ENCODE results near the gene MRPL54. TPM values are rescaled to one million over a fixed set of nuclear protein-coding genes. Genes with fewer than 3 reads are reported as not detected.

MRPL54 gene
- polyA plus RNA-seq, 1 donor (not counting 4 experiments of a cell fraction or from before 2014, with no cell fraction given), result 27.0 TPM

GRCh38 chr19:3732108-3732507 is 30.4 kb upstream of the MRPL54 start:
- TF ChIP-seq, protein P1, sequence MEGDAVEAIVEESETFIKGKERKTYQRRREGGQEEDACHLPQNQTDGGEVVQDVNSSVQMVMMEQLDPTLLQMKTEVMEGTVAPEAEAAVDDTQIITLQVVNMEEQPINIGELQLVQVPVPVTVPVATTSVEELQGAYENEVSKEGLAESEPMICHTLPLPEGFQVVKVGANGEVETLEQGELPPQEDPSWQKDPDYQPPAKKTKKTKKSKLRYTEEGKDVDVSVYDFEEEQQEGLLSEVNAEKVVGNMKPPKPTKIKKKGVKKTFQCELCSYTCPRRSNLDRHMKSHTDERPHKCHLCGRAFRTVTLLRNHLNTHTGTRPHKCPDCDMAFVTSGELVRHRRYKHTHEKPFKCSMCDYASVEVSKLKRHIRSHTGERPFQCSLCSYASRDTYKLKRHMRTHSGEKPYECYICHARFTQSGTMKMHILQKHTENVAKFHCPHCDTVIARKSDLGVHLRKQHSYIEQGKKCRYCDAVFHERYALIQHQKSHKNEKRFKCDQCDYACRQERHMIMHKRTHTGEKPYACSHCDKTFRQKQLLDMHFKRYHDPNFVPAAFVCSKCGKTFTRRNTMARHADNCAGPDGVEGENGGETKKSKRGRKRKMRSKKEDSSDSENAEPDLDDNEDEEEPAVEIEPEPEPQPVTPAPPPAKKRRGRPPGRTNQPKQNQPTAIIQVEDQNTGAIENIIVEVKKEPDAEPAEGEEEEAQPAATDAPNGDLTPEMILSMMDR (optimal IDR thresholded peaks at IDR 0.05 in 1 of 3, IDR thresholded peaks at IDR 0.05 in 1 of 3, conservative IDR thresholded peaks at IDR 0.05 in 1 of 3; ENCODE audit: extremely low read depth in 1 of 3, insufficient read depth in 2 of 3, low read length in 3 of 3), result no peak
- no peak for TF ChIP-seq EZH2 (IDR thresholded peaks at IDR 0.05; ENCODE audit: low read length)
- Histone ChIP-seq H3K27me3 (ENCODE audit: control insufficient read depth, extremely low read depth, insufficient read depth, low read length) (peaks cover 3% of the 10 kb centered on the region), H3K9me3 (ENCODE audit: control insufficient read depth, low read depth, low read length) (no peaks in the 10 kb centered on the region), H3K4me3 (ENCODE audit: control insufficient read depth in 2 of 3, extremely low read depth in 1 of 3, insufficient read depth in 2 of 3, low read depth in 1 of 3, low read length in 3 of 3) (no peak overlapping the region), H2AFZ (ENCODE audit: control insufficient read depth, low read length) (no peak overlapping the region), H3K79me2 (ENCODE audit: control insufficient read depth, insufficient read depth, low read length) (no peaks in the 10 kb centered on the region), H4K20me1 (ENCODE audit: control insufficient read depth, extremely low read depth, insufficient read depth, low read length) (no peaks in the 10 kb centered on the region), H3K9ac (ENCODE audit: control insufficient read depth, extremely low read depth, insufficient read depth, low read length) (no peak overlapping the region), H3K27ac (ENCODE audit: control insufficient read depth, insufficient read depth, low read length) (no peak overlapping the region), H3K36me3 (ENCODE audit: control insufficient read depth in 2 of 2, extremely low read depth in 1 of 2, insufficient read depth in 2 of 2, low read length in 2 of 2) (no peaks in the 10 kb centered on the region), H3K4me2 (ENCODE audit: control insufficient read depth, extremely low read depth, insufficient read depth, low read depth, low read length) (no peak overlapping the region), H3K9me1 (ENCODE audit: control insufficient read depth, extremely low read depth, insufficient read depth, low read length) (no peaks in the 10 kb centered on the region), H3K4me1 (ENCODE audit: control insufficient read depth, extremely low read depth, insufficient read depth, low read length) (no peaks in the 10 kb centered on the region)
- DNase-seq (ENCODE audit: low read depth, low spot score), result no peak
- dilution Hi-C loops (cut with MboI; ENCODE audit: extremely low pct_ligation_motif_present, low sequenced_read_pairs), result no loop called here
- no peak for FAIRE-seq

GRCh38 chr19:3733549-3734309 is 28.8 kb upstream of the MRPL54 start:
- Histone ChIP-seq H3K4me1 (ENCODE audit: control insufficient read depth, extremely low read depth, insufficient read depth, low read length) (no peaks in the 10 kb centered on the region), H3K9me3 (ENCODE audit: control insufficient read depth, low read depth, low read length) (no peaks in the 10 kb centered on the region), H4K20me1 (ENCODE audit: control insufficient read depth, extremely low read depth, insufficient read depth, low read length) (no peaks in the 10 kb centered on the region), H3K27ac (ENCODE audit: control insufficient read depth, insufficient read depth, low read length) (no peak overlapping the region), H3K27me3 (ENCODE audit: control insufficient read depth, extremely low read depth, insufficient read depth, low read length) (peaks cover 3% of the 10 kb centered on the region), H3K9ac (ENCODE audit: control insufficient read depth, extremely low read depth, insufficient read depth, low read length) (no peak overlapping the region), H3K4me3 (ENCODE audit: control insufficient read depth in 2 of 3, extremely low read depth in 1 of 3, insufficient read depth in 2 of 3, low read depth in 1 of 3, low read length in 3 of 3) (no peak overlapping the region), H2AFZ (ENCODE audit: control insufficient read depth, low read length) (no peak overlapping the region), H3K79me2 (ENCODE audit: control insufficient read depth, insufficient read depth, low read length) (no peaks in the 10 kb centered on the region), H3K36me3 (ENCODE audit: control insufficient read depth in 2 of 2, extremely low read depth in 1 of 2, insufficient read depth in 2 of 2, low read length in 2 of 2) (no peaks in the 10 kb centered on the region), H3K4me2 (ENCODE audit: control insufficient read depth, extremely low read depth, insufficient read depth, low read depth, low read length) (no peak overlapping the region), H3K9me1 (ENCODE audit: control insufficient read depth, extremely low read depth, insufficient read depth, low read length) (no peaks in the 10 kb centered on the region)
- DNase-seq (ENCODE audit: low read depth, low spot score) (no peak), FAIRE-seq (no peak)
- dilution Hi-C loops (cut with MboI; ENCODE audit: extremely low pct_ligation_motif_present, low sequenced_read_pairs), result no loop called here
- TF ChIP-seq, protein P1 (optimal IDR thresholded peaks at IDR 0.05 in 1 of 3, IDR thresholded peaks at IDR 0.05 in 1 of 3, conservative IDR thresholded peaks at IDR 0.05 in 1 of 3; ENCODE audit: extremely low read depth in 1 of 3, insufficient read depth in 2 of 3, low read length in 3 of 3), result no peak
- no peak for TF ChIP-seq EZH2 (IDR thresholded peaks at IDR 0.05; ENCODE audit: low read length)

All from keratinocyte (primary cell).